Activated CD8-positive, alpha-beta T cell treated with anti-CD3 and anti-CD28 coated beads, Interleukin-2, amount 10 ng/mL, durations not matched to agents 7 days and 5 days (primary cell): Measurements from ENCODE around the gene KRT25. TPM values are rescaled to one million over a fixed set of nuclear protein-coding genes. Genes with fewer than 3 reads are reported as not detected.
"Not testable (repeated sequence)": the region's sequence is repeated elsewhere in the genome, so short reads cannot be mapped to it uniquely, and the experiment has no call there.

Experiments
- ATAC-seq: fragments of 150-1000 bp; cut with Tn5 transposase; one replicate; pipeline ENCODE4 v1.10.0; 2021; ENCODE audit warnings: moderate library complexity
- CTCF ChIA-PET: fragments of 350-600 bp; sonication (Branson Sonifier 250); formaldehyde crosslinking; loops from one replicate; lab custom pipeline; 2021; ENCODE audit warnings: antibody characterized with exemption; lab: Charles Lee
- POLR2A ChIA-PET: fragments of 350-600 bp; sonication (Branson Sonifier 250); formaldehyde crosslinking; loops from one replicate; lab custom pipeline; 2021; ENCODE audit warnings: antibody characterized with exemption; lab: Charles Lee
- DNase-seq: peaks from one replicate; pipeline ENCODE4 v3.0.0-alpha.2; 2020
- H3K27ac Mint-ChIP-seq: one replicate; pipeline ENCODE4 v1.8.0; 2021; ENCODE audit warnings: mild to moderate bottlenecking, mixed read lengths
- H3K27me3 Mint-ChIP-seq: one replicate; pipeline ENCODE4 v1.8.0; 2021; ENCODE audit warnings: low read depth, mixed read lengths
- H3K36me3 Mint-ChIP-seq: one replicate; pipeline ENCODE4 v1.8.0; 2021; ENCODE audit warnings: low read depth, mixed read lengths
- H3K4me1 Mint-ChIP-seq: one replicate; pipeline ENCODE4 v1.8.0; 2021; ENCODE audit warnings: low read depth, mixed read lengths
- H3K4me3 Mint-ChIP-seq: one replicate; pipeline ENCODE4 v1.8.0; 2021; ENCODE audit warnings: mild to moderate bottlenecking, mixed read lengths
- H3K9me3 Mint-ChIP-seq: one replicate; pipeline ENCODE4 v1.8.0; 2022; ENCODE audit warnings: mixed read lengths; ENCODE audit not compliant: insufficient read depth
- total RNA-seq, 2 experiments: library from RNA; stranded (reverse); gene quantifications; one replicate each; pipeline ENCODE4 v1.2.3, GENCODE V29; 2021

Gene KRT25
- total RNA-seq, 2 experiments from 2014 or later: not detected

DNA sequence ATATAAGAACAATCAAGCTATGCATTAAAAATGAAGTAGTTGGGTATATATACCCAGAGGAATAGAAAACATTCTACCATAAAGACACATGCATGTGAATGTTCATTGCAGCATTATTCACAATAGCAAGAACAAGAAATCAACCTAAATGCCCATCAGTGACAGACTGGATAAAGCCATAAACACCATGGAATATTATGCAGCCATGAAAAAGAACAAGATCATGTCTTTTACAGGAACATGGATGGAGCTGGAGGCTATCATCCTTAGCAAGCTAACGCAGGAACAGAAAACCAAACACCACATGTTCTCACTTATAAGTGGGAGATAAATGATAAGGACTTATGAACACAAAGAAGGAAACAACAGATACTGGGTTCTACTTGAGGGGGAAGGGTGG lies 6.5 kb downstream of the KRT25 start:
- ATAC-seq, DNase-seq, H3K36me3 Mint-ChIP-seq, H3K27ac Mint-ChIP-seq, H3K4me1 Mint-ChIP-seq, CTCF ChIA-PET, H3K4me3 Mint-ChIP-seq, H3K9me3 Mint-ChIP-seq, POLR2A ChIA-PET: not testable (repeated sequence)
- H3K27me3 Mint-ChIP-seq: peaks cover 38% of the 10 kb centered on the region

DNA sequence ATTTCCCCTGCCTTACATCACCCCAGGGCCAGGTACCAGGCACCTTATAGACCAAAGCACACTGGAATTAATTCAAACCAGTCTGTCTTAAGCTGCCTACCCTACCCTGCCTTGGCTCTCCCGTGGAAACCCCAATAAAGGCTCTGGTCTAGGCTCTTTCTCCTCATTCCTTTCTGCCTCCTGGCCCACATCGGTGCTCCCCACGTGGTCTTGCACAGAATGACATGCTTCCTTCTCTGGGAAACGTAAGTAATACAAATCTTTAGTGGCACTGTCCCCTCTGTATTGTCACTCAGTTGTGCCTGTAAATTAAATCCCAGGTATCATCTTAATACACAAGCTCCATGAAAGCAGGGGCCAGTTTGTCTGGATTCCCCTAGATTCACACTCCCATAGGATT lies 16.6 kb downstream of the KRT25 start:
- ATAC-seq (no peak), DNase-seq (no peak)
- H3K36me3 Mint-ChIP-seq: no peaks in the 10 kb centered on the region
- H3K4me1 Mint-ChIP-seq: no peaks in the 10 kb centered on the region
- peaks cover 7% of the 10 kb centered on the region for H3K9me3 Mint-ChIP-seq
- ChIA-PET POLR2A (no interaction called here), CTCF (no interaction called here)
- H3K4me3 Mint-ChIP-seq: no peak overlapping the region
- peaks cover 29% of the 10 kb centered on the region for H3K27me3 Mint-ChIP-seq
- H3K27ac Mint-ChIP-seq: no peak overlapping the region

DNA sequence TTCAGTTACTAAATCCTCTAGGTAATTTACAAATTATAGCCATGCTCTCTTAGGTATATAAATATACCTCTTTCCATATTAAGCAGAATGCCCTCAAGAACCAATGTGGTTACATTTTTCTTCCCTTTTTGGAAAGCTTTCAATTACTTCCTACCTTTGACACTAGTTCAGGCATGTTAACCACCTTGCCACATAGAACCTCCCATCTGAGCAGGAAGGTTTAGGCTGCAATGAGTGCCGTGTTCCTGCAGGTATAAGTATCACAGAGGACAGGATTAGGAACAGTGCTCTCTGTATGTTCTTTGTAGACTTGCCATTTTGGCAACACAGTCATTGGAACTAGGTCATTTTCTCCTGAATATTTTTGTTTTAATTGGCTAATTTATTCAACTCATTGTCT lies 20.1 kb downstream of the KRT25 start:
- DNase-seq: no peak
- Mint-ChIP-seq H3K9me3 (no peaks in the 10 kb centered on the region), H3K4me1 (no peaks in the 10 kb centered on the region), H3K27ac (no peak overlapping the region), H3K27me3 (peaks cover 31% of the 10 kb centered on the region), H3K4me3 (no peak overlapping the region), H3K36me3 (no peaks in the 10 kb centered on the region)
- ChIA-PET POLR2A (no interaction called here), CTCF (no interaction called here)
- ATAC-seq: no peak

DNA sequence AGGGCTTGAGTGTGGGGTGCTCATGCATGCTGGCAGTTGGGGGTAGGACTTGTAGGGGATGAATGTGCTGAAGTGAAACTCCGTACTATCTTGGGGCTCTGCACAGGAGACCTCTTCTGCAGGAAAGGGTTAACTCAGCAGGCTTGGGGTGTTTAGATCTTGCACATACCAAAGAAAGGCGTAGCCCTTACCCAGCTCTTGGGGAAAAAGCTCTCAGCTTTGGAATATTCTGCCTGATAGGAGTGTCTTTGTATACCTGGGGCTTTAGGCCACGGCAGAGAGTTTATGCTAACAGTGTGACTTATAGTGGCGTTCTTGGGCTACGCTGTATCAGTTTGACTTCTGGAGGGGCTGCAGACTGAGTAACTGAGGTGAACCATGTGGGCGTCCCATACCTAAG lies 21.1 kb downstream of the KRT25 start:
- Mint-ChIP-seq H3K27ac (no peak overlapping the region), H3K36me3 (no peaks in the 10 kb centered on the region), H3K9me3 (no peaks in the 10 kb centered on the region), H3K27me3 (peaks cover 30% of the 10 kb centered on the region), H3K4me3 (no peak overlapping the region), H3K4me1 (no peaks in the 10 kb centered on the region)
- CTCF ChIA-PET: no interaction called here
- ATAC-seq: no peak
- no peak for DNase-seq
- POLR2A ChIA-PET: no interaction called here

DNA sequence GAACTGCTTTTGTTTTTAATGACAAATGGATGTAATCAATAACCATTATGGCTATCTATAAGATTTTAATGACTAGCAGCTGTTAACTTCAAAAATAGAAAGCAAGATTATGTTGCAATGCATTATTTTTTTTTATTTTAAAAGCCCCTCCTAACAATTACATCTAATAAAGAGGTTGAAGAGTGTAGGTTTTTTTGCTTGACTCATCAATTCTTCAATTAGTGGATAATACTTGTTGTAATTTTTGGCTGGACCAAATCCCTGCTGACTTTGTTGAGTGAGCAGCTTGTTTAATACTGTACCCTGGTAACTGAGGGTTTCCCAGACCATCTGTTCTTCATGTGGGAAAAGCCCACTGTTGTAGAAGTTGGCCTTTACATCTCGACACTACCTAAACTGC lies 24.2 kb downstream of the KRT25 start:
- Mint-ChIP-seq H3K36me3 (no peaks in the 10 kb centered on the region), H3K9me3 (no peaks in the 10 kb centered on the region), H3K4me1 (no peaks in the 10 kb centered on the region), H3K27me3 (peaks cover 28% of the 10 kb centered on the region), H3K27ac (no peak overlapping the region), H3K4me3 (no peak overlapping the region)
- ChIA-PET POLR2A (no interaction called here), CTCF (interaction anchor here (1.4 to 1.6 kb wide), 2 partner anchors 12 to 171 kb away, joined by 3 to 4 read pairs; no protein-coding TSS in a partner anchor)
- no peak for DNase-seq
- no peak for ATAC-seq

DNA sequence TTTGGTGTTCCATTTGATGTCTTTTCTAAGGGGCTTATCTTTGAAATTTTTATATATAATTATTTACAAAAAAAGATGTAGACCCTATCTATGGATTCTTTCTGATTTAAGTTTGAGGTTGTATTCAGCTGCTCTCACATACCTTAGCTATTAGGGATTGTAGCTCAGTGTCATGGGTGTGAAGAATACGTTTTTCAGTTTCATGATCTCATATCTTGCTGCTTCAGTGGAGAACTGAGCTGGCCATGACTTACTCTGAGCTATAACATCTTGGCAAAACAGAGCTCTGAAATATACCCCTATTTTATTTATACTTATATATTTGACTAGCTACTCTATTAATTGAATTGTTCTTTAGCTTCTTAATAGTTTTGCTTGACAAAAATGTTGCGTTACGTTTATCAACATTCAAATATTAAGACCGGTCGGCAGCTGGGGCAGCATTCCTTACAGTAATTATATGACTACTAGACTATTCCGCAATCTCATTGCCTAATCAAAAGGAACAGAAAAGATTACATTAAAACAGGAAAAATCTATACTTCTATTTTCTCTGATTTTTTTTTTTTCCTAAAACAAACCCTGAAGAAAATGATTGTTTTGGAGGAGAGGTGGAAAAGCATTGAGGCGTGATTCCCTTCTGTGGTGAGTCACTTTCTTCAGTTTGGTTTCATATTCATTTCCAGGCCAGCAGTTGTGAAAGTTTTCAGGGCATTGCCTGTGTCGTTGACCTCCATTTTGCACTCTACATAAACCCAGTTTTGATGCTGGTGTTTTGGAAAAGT lies 27.5 kb downstream of the KRT25 start:
- Mint-ChIP-seq H3K27me3 (peaks cover 29% of the 10 kb centered on the region), H3K4me1 (no peaks in the 10 kb centered on the region), H3K9me3 (no peaks in the 10 kb centered on the region), H3K27ac (no peak overlapping the region), H3K4me3 (no peak overlapping the region), H3K36me3 (no peaks in the 10 kb centered on the region)
- DNase-seq: no peak
- ChIA-PET CTCF (interaction anchor here (0.7 to 1.3 kb wide), 5 partner anchors 23 to 112 kb away, joined by 3 read pairs; no protein-coding TSS in a partner anchor), POLR2A (no interaction called here)
- ATAC-seq: no peak

DNA sequence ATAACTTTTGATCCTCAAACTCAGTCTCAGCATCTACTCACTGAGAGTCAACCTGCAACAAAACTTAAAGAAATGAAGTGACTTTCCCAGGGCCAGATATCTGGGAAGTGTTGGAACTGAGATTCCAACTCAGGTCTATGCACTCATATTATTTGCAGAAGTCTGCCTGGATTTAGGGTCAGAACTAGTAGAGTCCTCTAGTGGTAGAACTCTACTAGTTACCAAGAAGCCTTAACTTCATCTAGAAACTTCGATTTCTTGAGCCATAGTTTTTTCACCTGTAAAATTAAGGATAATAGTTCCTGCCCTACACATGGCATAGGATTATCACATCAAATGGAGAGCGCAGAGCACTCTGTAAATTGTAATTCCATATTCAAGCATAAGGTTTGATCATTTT lies 28.2 kb downstream of the KRT25 start:
- DNase-seq (no peak), ATAC-seq (no peak)
- CTCF ChIA-PET: interaction anchor here (1.0 to 1.3 kb wide), 3 partner anchors 22 to 111 kb away, joined by 3 read pairs; no protein-coding TSS in a partner anchor
- Mint-ChIP-seq H3K4me1 (no peaks in the 10 kb centered on the region), H3K27ac (no peak overlapping the region), H3K9me3 (no peaks in the 10 kb centered on the region), H3K36me3 (no peaks in the 10 kb centered on the region), H3K27me3 (peaks cover 29% of the 10 kb centered on the region), H3K4me3 (no peak overlapping the region)
- POLR2A ChIA-PET: no interaction called here

DNA sequence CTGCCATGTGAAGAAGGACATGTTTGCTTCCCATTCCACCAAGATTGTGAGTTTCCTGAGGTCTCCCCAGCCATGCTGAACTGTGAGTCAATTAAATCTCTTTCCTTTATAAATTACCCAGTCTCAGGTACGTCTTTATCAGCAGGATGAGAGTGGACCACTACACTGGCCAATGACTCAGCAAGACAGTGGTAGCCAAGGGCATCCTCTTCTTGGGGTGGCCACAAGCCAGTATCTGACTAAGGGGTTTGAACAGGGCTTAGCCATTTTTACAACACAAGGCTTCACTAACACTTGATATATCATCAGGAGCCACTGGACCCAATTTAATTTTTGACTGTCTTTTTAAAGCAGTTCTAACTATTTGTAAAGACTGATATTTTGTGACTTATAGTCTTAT lies 30.5 kb downstream of the KRT25 start:
- ChIA-PET POLR2A (no interaction called here), CTCF (interaction anchor here (1.7 kb wide), 1 partner anchor 80 kb away, joined by 4 read pairs; no protein-coding TSS in a partner anchor)
- no peaks in the 10 kb centered on the region for H3K36me3 Mint-ChIP-seq
- H3K27me3 Mint-ChIP-seq: peaks cover 19% of the 10 kb centered on the region
- ATAC-seq (no peak), DNase-seq (no peak)
- H3K4me3 Mint-ChIP-seq: no peak overlapping the region
- H3K9me3 Mint-ChIP-seq: no peaks in the 10 kb centered on the region
- H3K27ac Mint-ChIP-seq: no peak overlapping the region
- no peaks in the 10 kb centered on the region for H3K4me1 Mint-ChIP-seq

DNA sequence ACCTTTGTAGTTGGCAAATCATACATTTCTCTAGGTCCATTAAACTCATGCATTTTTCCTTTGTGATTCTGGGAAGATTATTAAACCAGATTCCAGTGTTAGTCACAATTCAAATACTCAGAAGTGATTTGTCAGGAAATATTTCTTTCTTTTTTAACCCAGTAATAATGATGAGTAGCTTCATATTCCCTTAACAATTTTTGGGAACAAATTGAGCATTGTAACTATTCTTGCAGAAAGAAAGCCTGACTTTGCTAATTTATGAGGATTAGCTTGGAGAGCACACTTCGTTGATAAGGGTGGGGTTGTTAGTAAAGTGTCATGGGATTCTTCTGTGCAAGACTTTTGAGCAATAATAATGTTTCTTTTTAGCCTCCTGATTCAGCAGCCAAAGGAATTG lies 32.9 kb downstream of the KRT25 start:
- H3K36me3 Mint-ChIP-seq: no peaks in the 10 kb centered on the region
- POLR2A ChIA-PET: no interaction called here
- H3K4me1 Mint-ChIP-seq: no peaks in the 10 kb centered on the region
- peaks cover 21% of the 10 kb centered on the region for H3K27me3 Mint-ChIP-seq
- DNase-seq: no peak
- no peak for ATAC-seq
- no peak overlapping the region for H3K27ac Mint-ChIP-seq
- H3K9me3 Mint-ChIP-seq: no peaks in the 10 kb centered on the region
- no peak overlapping the region for H3K4me3 Mint-ChIP-seq
- CTCF ChIA-PET: no interaction called here

DNA sequence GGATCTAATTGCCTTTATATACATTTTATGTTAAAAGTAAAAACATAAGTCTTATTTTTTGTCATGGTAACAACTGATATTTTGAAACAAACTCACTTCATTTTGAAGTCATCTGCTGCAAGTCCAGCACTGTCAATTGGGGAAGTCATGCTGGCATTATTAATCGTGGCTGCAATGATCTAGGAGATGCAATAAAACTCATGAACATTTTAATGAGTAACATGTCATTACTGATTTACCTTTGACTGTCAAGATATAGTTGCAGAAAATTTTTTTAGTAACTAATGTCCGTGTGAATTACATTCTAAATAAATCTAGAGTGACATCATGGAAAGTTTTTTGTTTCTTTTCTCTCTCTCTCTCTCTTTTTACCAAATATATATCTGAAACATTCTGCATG lies 34.2 kb downstream of the KRT25 start:
- H3K4me3 Mint-ChIP-seq: no peak overlapping the region
- ATAC-seq (no peak), DNase-seq (no peak)
- CTCF ChIA-PET: no interaction called here
- no peak overlapping the region for H3K27ac Mint-ChIP-seq
- no peaks in the 10 kb centered on the region for H3K4me1 Mint-ChIP-seq
- peaks cover 19% of the 10 kb centered on the region for H3K27me3 Mint-ChIP-seq
- H3K36me3 Mint-ChIP-seq: no peaks in the 10 kb centered on the region
- no peaks in the 10 kb centered on the region for H3K9me3 Mint-ChIP-seq
- POLR2A ChIA-PET: no interaction called here

DNA sequence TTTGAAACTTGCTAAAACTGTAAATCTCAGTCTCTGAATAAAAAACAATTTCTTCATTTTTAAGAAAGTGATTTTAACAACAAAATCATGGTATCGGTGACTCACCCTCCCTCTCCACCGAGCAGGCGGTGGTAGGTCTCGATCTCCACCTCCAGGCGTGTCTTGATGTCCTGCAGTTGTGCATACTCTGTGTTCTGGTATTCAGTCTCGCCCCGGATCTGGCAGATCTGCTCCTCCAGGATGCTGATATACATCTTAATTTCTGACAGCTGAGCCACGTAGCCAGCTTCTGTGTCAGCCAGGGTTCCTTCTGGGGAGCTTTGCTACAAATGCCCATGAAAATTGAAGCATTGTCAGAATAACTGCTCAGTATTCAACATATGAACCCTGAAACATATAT lies 36.2 kb downstream of the KRT25 start:
- Mint-ChIP-seq H3K9me3 (no peaks in the 10 kb centered on the region), H3K4me1 (no peaks in the 10 kb centered on the region), H3K36me3 (no peaks in the 10 kb centered on the region), H3K4me3 (no peak overlapping the region), H3K27ac (no peak overlapping the region), H3K27me3 (peaks cover 22% of the 10 kb centered on the region)
- DNase-seq: no peak
- no peak for ATAC-seq
- ChIA-PET POLR2A (no interaction called here), CTCF (no interaction called here)

DNA sequence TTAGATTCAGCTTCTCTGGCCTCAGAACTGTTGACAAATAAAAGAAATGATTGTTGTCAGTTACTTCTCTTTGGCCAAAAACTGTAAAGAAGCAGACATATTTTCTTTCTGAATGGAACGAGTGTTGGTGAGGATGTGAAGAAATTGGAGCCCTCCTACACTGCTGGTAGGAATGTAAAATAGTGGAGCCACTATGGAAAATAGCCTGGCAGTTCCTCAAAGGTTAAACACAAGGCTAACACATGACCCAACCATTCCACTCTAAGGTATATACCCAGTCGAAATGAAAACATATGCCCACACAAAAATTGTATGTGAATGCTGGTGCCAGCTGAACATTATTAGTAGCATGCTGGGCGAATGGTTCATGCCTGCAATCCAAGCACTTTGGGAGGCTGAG lies 37.4 kb downstream of the KRT25 start:
- no peak overlapping the region for H3K27ac Mint-ChIP-seq
- peaks cover 17% of the 10 kb centered on the region for H3K27me3 Mint-ChIP-seq
- DNase-seq: no peak
- no peak overlapping the region for H3K4me3 Mint-ChIP-seq
- no peaks in the 10 kb centered on the region for H3K4me1 Mint-ChIP-seq
- ATAC-seq: no peak
- CTCF ChIA-PET: no interaction called here
- H3K36me3 Mint-ChIP-seq: no peaks in the 10 kb centered on the region
- POLR2A ChIA-PET: no interaction called here
- H3K9me3 Mint-ChIP-seq: no peaks in the 10 kb centered on the region
